Endothelial cell of umbilical vein (primary cell): ENCODE results near the gene SLC2A11. TPM values are rescaled to one million over a fixed set of nuclear protein-coding genes. Genes with fewer than 3 reads are reported as not detected.

ENCODE experiments used
- BruUV-seq: library from RNA; stranded (reverse); fragments of 400-500 nt; replicated peaks from 2 replicates; lab custom pipeline; 2021; lab: Mats Ljungman, UMichigan
- CTCF ChIA-PET: fragments of 300-600, 350-600 bp; sonication (Branson Sonifier 250); formaldehyde crosslinking; loops from one replicate; lab custom pipeline; 2021; ENCODE audit warnings: antibody characterized with exemption, inconsistent platforms; lab: Charles Lee
- POLR2A ChIA-PET: fragments of 300-600, 350-600 bp; sonication (Branson Sonifier 250); formaldehyde crosslinking; loops from one replicate; lab custom pipeline; 2021; ENCODE audit warnings: antibody characterized with exemption, inconsistent platforms; lab: Charles Lee
- DNase-seq: peaks from one replicate; pipeline ENCODE4 v3.0.0-alpha.2; 2011; ENCODE audit warnings: low read depth, low spot score
- FAIRE-seq: peaks from 2 replicates; lab custom pipeline; 2011; peaks lifted over from hg19 to GRCh38; lab: Jason Lieb, UNC
- H2AFZ ChIP-seq: 2 replicates; pipeline ENCODE4 v1.6.0; 2012; ENCODE audit warnings: low read depth, low read length, control low read depth, inconsistent platforms
- H3K27ac ChIP-seq: 2 replicates; pipeline ENCODE4 v1.5.1; 2011; ENCODE audit warnings: low read depth, mild to moderate bottlenecking, control low read depth, low read length, moderate library complexity; ENCODE audit not compliant: insufficient read depth
- H3K27me3 ChIP-seq, 2 experiments: 2 replicates each; pipeline versions ENCODE4 v1.6.0 to v1.6.1; 2011; ENCODE audit warnings: low read length in 2 of 2, mixed read lengths in 1 of 2; ENCODE audit not compliant: control insufficient read depth in 2 of 2, insufficient read depth in 2 of 2
- H3K36me3 ChIP-seq, 2 experiments: 2 replicates in 1 of 2; 3 replicates in 1 of 2; pipeline ENCODE4 v1.5.1; 2011; ENCODE audit warnings: low read length in 2 of 2, mild to moderate bottlenecking in 1 of 2, moderate library complexity in 1 of 2; ENCODE audit not compliant: control insufficient read depth in 2 of 2, insufficient read depth in 2 of 2; ENCODE audit errors: extremely low read depth in 1 of 2
- H3K4me1 ChIP-seq: 3 replicates; pipeline ENCODE4 v1.5.1; 2011; ENCODE audit warnings: mild to moderate bottlenecking, low read length; ENCODE audit not compliant: control insufficient read depth, insufficient read depth; ENCODE audit errors: extremely low read depth
- H3K4me2 ChIP-seq: 2 replicates; pipeline ENCODE4 v1.6.1; 2011; ENCODE audit warnings: low read length, control low read depth, mixed read lengths; ENCODE audit not compliant: insufficient read depth
- H3K4me3 ChIP-seq, 3 experiments: fragments of 200-600 bp in 1 of 3; sonication (generic), shearing (Covaris generic) in 1 of 3; replicated peaks in 1 of 3; 2 replicates each; pipeline ENCODE4 v1.5.1; 2011 to 2016; ENCODE audit warnings: control low read depth in 3 of 3, low read length in 3 of 3, mild to moderate bottlenecking in 2 of 3, inconsistent platforms in 1 of 3, low read depth in 1 of 3, moderate library complexity in 1 of 3; ENCODE audit not compliant: insufficient read depth in 1 of 3
- H3K79me2 ChIP-seq: 2 replicates; pipeline ENCODE4 v1.6.0; 2012; ENCODE audit warnings: low read length, inconsistent platforms; ENCODE audit not compliant: control insufficient read depth, insufficient read depth
- H3K9ac ChIP-seq: replicated peaks from 2 replicates; pipeline ENCODE3; 2011; ENCODE audit warnings: low read length, control low read depth; ENCODE audit not compliant: insufficient read depth; ENCODE audit errors: extremely low read depth
- H3K9me1 ChIP-seq: replicated peaks from 3 replicates; pipeline ENCODE4 v1.6.0; 2011; ENCODE audit warnings: mild to moderate bottlenecking, low read length; ENCODE audit not compliant: control insufficient read depth, insufficient read depth; ENCODE audit errors: extremely low read depth
- H3K9me3 ChIP-seq: replicated peaks from 2 replicates; pipeline ENCODE4 v1.5.1; 2012; ENCODE audit warnings: low read length, inconsistent platforms; ENCODE audit not compliant: control insufficient read depth, insufficient read depth
- H4K20me1 ChIP-seq: replicated peaks from 2 replicates; pipeline ENCODE3; 2011; ENCODE audit warnings: mild to moderate bottlenecking, low read length; ENCODE audit not compliant: control insufficient read depth, insufficient read depth; ENCODE audit errors: extremely low read depth
- EZH2 ChIP-seq: IDR thresholded peaks from 2 replicates; pipeline ENCODE4 v1.6.1; 2012; ENCODE audit warnings: borderline replicate concordance, low read depth, mild to moderate bottlenecking, moderate library complexity, low read length, inconsistent platforms; ENCODE audit not compliant: severe bottlenecking
- FOS ChIP-seq: IDR thresholded peaks from 2 replicates; pipeline ENCODE4 v1.6.1; 2011; ENCODE audit warnings: mild to moderate bottlenecking, low read length, moderate library complexity, borderline replicate concordance; ENCODE audit not compliant: insufficient read depth
- GATA2 ChIP-seq: IDR thresholded peaks from 2 replicates; pipeline ENCODE4 v1.7.0; 2011; ENCODE audit warnings: low read depth, mild to moderate bottlenecking, moderate library complexity, mixed read lengths, low read length; ENCODE audit not compliant: insufficient read length, insufficient read depth
- JUN ChIP-seq: IDR thresholded peaks from 2 replicates; pipeline ENCODE4 v1.6.1; 2011; ENCODE audit warnings: borderline replicate concordance, low read depth; ENCODE audit not compliant: insufficient read length, insufficient read depth
- MAX ChIP-seq: IDR thresholded peaks from 2 replicates; pipeline ENCODE4 v1.6.1; 2011; ENCODE audit not compliant: insufficient read depth, insufficient read length
- MYC ChIP-seq: IDR thresholded peaks from one replicate; pipeline ENCODE4 v1.6.1; 2011; ENCODE audit warnings: mild to moderate bottlenecking, low read depth, low read length
- POLR2A ChIP-seq: IDR thresholded peaks from 2 replicates; pipeline ENCODE4 v1.6.1; 2012; ENCODE audit warnings: low read depth, mild to moderate bottlenecking, control low read depth, low read length
- POLR2AphosphoS5 ChIP-seq: IDR thresholded peaks from 2 replicates; pipeline ENCODE4 v1.6.1; 2012; ENCODE audit warnings: low read depth, mild to moderate bottlenecking, control low read depth, low read length, moderate library complexity; ENCODE audit not compliant: insufficient read depth
- dilution Hi-C: fragments of 300-500 bp; cut with MboI; formaldehyde crosslinking; loops from one replicate; pipeline ENCODE4 v1.15.0; 2019; ENCODE audit warnings: low sequenced_read_pairs; ENCODE audit not compliant: extremely low pct_ligation_motif_present
- intact Hi-C: fragments of 100-400 bp; cut with micrococcal nuclease; formaldehyde crosslinking; loops from one replicate; pipeline ENCODE4 v1.10.0; 2022
- polyA plus RNA-seq, 4 experiments: library from polyadenylated mRNA; depleted of rRNA in 3 of 4; stranded (reverse) in 3 of 4; unstranded in 1 of 4; fragments of >200 nt; gene quantifications; 2 replicates each; pipeline versions ENCODE4 v1.2.1 to v1.2.3, GENCODE V29; 2011 to 2012; ENCODE audit warnings: missing spikeins in 1 of 4
- total RNA-seq: library from RNA; stranded (reverse); gene quantifications from 2 replicates; pipeline ENCODE4 v1.2.3, GENCODE V29; 2021
- TF ChIP-seq, protein P1 (sequence below), 2 donors: IDR thresholded peaks; 1 replicate in 1 of 2; 2 replicates in 1 of 2; pipeline ENCODE4 v1.5.1; 2011; ENCODE audit warnings: low read length in 2 of 2, mild to moderate bottlenecking in 2 of 2, moderate library complexity in 2 of 2, control low read depth in 1 of 2, inconsistent platforms in 1 of 2, low read depth in 1 of 2; ENCODE audit not compliant: insufficient read depth in 1 of 2; ENCODE audit errors: extremely low read depth in 1 of 2

The SLC2A11 gene
- total and polyA plus RNA-seq, 2 donors (not counting 3 experiments of a cell fraction or from before 2014, with no cell fraction given) = 4.2 to 4.6 TPM

DNA sequence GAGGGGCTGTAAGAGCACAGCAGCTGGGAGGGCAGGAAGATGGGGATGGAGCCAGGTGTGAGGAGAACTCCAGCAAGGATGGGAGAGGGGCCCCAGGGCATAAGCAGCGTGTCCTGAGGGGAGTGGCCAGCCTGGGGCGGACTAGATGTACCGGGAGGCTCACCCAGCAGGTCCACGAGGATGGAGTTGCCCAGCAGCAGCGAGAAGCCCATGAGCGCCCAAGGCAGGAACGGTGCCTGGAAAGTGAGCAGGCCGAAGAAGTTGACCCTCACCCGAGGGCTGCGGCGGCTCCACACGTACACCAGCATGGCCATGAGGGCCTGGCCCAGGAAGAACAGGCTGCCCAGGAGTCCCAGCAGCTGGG is 20.2 kb upstream of the SLC2A11 start:
- POLR2A ChIA-PET = no interaction called here
- Histone ChIP-seq H3K4me1 (peaks cover 2% of the 10 kb centered on the region), H3K9me3 (no peaks in the 10 kb centered on the region), H3K27me3 (peaks cover 0 to 2% of the 10 kb centered on the region in 2 experiments), H2AFZ (no peak overlapping the region), H3K9me1 (no peaks in the 10 kb centered on the region), H3K36me3 (peaks cover 8 to 25% of the 10 kb centered on the region in 2 experiments), H3K4me3 (no peak overlapping the region), H4K20me1 (no peaks in the 10 kb centered on the region), H3K4me2 (no peak overlapping the region), H3K9ac (no peak overlapping the region), H3K79me2 (no peaks in the 10 kb centered on the region), H3K27ac (no peak overlapping the region)
- BruUV-seq = no TSS peak
- DNase-seq (no peak), FAIRE-seq (no peak)
- CTCF ChIA-PET = interaction anchor here (0.7 to 2.8 kb wide), 2 partner anchors 12 to 66 kb away, joined by 3 to 16 read pairs; no protein-coding TSS in a partner anchor
- intact Hi-C loops (loop anchor here (5.0 kb wide), 1 partner anchor 50 kb away; the partner anchor contains the start of gene SMARCB1), dilution Hi-C loops (no loop called here)
- TF ChIP-seq FOS = no peak
- no peak for TF ChIP-seq JUN
- TF ChIP-seq POLR2A = no peak
- TF ChIP-seq, protein P1, sequence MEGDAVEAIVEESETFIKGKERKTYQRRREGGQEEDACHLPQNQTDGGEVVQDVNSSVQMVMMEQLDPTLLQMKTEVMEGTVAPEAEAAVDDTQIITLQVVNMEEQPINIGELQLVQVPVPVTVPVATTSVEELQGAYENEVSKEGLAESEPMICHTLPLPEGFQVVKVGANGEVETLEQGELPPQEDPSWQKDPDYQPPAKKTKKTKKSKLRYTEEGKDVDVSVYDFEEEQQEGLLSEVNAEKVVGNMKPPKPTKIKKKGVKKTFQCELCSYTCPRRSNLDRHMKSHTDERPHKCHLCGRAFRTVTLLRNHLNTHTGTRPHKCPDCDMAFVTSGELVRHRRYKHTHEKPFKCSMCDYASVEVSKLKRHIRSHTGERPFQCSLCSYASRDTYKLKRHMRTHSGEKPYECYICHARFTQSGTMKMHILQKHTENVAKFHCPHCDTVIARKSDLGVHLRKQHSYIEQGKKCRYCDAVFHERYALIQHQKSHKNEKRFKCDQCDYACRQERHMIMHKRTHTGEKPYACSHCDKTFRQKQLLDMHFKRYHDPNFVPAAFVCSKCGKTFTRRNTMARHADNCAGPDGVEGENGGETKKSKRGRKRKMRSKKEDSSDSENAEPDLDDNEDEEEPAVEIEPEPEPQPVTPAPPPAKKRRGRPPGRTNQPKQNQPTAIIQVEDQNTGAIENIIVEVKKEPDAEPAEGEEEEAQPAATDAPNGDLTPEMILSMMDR (IDR thresholded peaks at IDR 0.05; ENCODE audit: extremely low read depth in 1 of 2, insufficient read depth in 1 of 2, low read depth in 1 of 2, low read length in 2 of 2) = no peak
- no peak for TF ChIP-seq GATA2
- no peak for TF ChIP-seq MAX
- no peak for TF ChIP-seq POLR2AphosphoS5
- no peak for TF ChIP-seq EZH2
- no peak for TF ChIP-seq MYC
